ENCODE measurements around the gene CNOT6L. TPM values are rescaled to one million over a fixed set of nuclear protein-coding genes. Genes with fewer than 3 reads are reported as not detected.

CNOT6L gene
- total and polyA plus RNA-seq, 2 experiments from 2014 or later = 6.5 to 10.6 TPM

DNA sequence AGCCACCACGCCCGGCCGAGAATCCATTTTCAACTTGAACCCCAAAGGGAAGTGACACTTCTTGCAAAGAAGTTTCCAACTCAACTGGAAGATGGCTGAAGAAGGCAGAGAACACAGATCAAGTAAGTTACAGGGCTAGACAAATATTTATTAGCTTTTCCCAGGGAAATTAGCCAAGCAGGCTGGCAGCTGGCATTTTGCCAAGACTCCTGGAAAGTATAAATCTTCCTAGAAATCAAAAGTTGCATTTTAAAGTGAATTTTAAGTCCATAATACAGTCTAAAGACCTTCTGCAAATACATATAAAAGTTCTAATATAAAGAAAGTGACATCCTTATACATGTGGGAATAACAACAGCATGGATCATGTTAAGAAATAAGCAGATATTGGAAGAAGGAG lies 40.1 kb upstream of the CNOT6L start:
- Histone ChIP-seq H3K27me3 (no peaks in the 10 kb centered on the region), H3K4me3 (no peak overlapping the region), H3K9me3 (ENCODE audit: low read depth) (no peaks in the 10 kb centered on the region), H3K27ac (no peak overlapping the region), H3K4me1 (ENCODE audit: low read depth) (peaks cover 4% of the 10 kb centered on the region), H3K36me3 (no peaks in the 10 kb centered on the region)
- DNase-seq (ENCODE audit: low read depth in 1 of 2, low spot score in 1 of 2) = no peak
- no peak for TF ChIP-seq CTCF (IDR thresholded peaks at IDR 0.05; ENCODE audit: low read depth, low read length)

GRCh38 chr4:77856152-77856551 lies 37.0 kb upstream of the CNOT6L start:
- TF ChIP-seq CTCF (IDR thresholded peaks at IDR 0.05; ENCODE audit: low read depth, low read length) = no peak
- Histone ChIP-seq H3K27ac (no peak overlapping the region), H3K4me1 (ENCODE audit: low read depth) (no peaks in the 10 kb centered on the region), H3K4me3 (no peak overlapping the region), H3K9me3 (ENCODE audit: low read depth) (no peaks in the 10 kb centered on the region), H3K27me3 (no peaks in the 10 kb centered on the region), H3K36me3 (no peaks in the 10 kb centered on the region)
- DNase-seq (ENCODE audit: low read depth in 1 of 2, low spot score in 1 of 2) = no peak

- H3K4me1 ChIP-seq (ENCODE audit: low read depth) = no peaks in the 10 kb centered on the region
- H3K9me3 ChIP-seq (ENCODE audit: low read depth) = no peaks in the 10 kb centered on the region
- no peaks in the 10 kb centered on the region for H3K27me3 ChIP-seq
Observed at GRCh38 chr4:77854431-77855111, 35.4 kb upstream of the CNOT6L start.

GRCh38 chr4:77852892-77853495 lies 33.8 kb upstream of the CNOT6L start:
- H3K4me3 ChIP-seq = no peak overlapping the region
- H3K27ac ChIP-seq = no peak overlapping the region
- TF ChIP-seq CTCF (IDR thresholded peaks at IDR 0.05; ENCODE audit: low read depth, low read length) = no peak
- DNase-seq (ENCODE audit: low read depth in 1 of 2, low spot score in 1 of 2) = no peak
- H3K36me3 ChIP-seq = no peaks in the 10 kb centered on the region
- H3K4me1 ChIP-seq (ENCODE audit: low read depth) = no peaks in the 10 kb centered on the region
- H3K27me3 ChIP-seq = no peaks in the 10 kb centered on the region
- H3K9me3 ChIP-seq (ENCODE audit: low read depth) = no peaks in the 10 kb centered on the region

More at GRCh38 chr4:77854431-77855111, 35.4 kb upstream of the CNOT6L start:
- no peak overlapping the region for H3K27ac ChIP-seq
- no peak overlapping the region for H3K4me3 ChIP-seq
- no peaks in the 10 kb centered on the region for H3K36me3 ChIP-seq
- DNase-seq (ENCODE audit: low read depth in 1 of 2, low spot score in 1 of 2) = peak in 1 of 2 donors; percentile 22
- TF ChIP-seq CTCF (IDR thresholded peaks at IDR 0.05; ENCODE audit: low read depth, low read length) = no peak

GRCh38 chr4:77849278-77849965 lies 30.3 kb upstream of the CNOT6L start:
- DNase-seq (ENCODE audit: low read depth in 1 of 2, low spot score in 1 of 2) = no peak
- no peak overlapping the region for H3K27ac ChIP-seq
- no peaks in the 10 kb centered on the region for H3K9me3 ChIP-seq (ENCODE audit: low read depth)
- H3K27me3 ChIP-seq = no peaks in the 10 kb centered on the region
- no peak for TF ChIP-seq CTCF (IDR thresholded peaks at IDR 0.05; ENCODE audit: low read depth, low read length)
- H3K4me1 ChIP-seq (ENCODE audit: low read depth) = no peaks in the 10 kb centered on the region
- no peak overlapping the region for H3K4me3 ChIP-seq
- no peaks in the 10 kb centered on the region for H3K36me3 ChIP-seq
